ENCODE data around the gene NPEPL1. TPM values are rescaled to one million over a fixed set of nuclear protein-coding genes. Genes with fewer than 3 reads are reported as not detected.

NPEPL1 gene
- total and polyA plus RNA-seq, 2 of the 8 experiments (the other 6 are each of a cell fraction or from before 2014, with no cell fraction given) = 12.4 to 26.8 TPM

- TF ChIP-seq ATF2 (IDR thresholded peaks at IDR 0.05; ENCODE audit: low read length) (peak; percentile 56; the same call in 1 of the 2 replicates), POLR2A (IDR thresholded peaks at IDR 0.05; ENCODE audit: control extremely low read depth in 1 of 2, low read depth in 2 of 2, low read length in 2 of 2) (peak; percentile 33 to 67; a peak in 2 of 3 replicates), USF2 (IDR thresholded peaks at IDR 0.05; ENCODE audit: low read length) (peak; percentile 1; the same call in 1 of the 2 replicates), BCL11A (IDR thresholded peaks at IDR 0.05; ENCODE audit: low read depth in 2 of 2, low read length in 2 of 2) (no peak), EGR1 (IDR thresholded peaks at IDR 0.05; ENCODE audit: borderline replicate concordance, low read depth, low read length) (peak; percentile 75), SUZ12 (IDR thresholded peaks at IDR 0.05; ENCODE audit: low read length) (0 out of 2 replicates have a peak, but pooled peaks have one; percentile 9), POLR2AphosphoS5 (IDR thresholded peaks at IDR 0.05; ENCODE audit: low read depth, low read length) (peak; percentile 67), CBX8 (IDR thresholded peaks at IDR 0.05; ENCODE audit: borderline replicate concordance, low read depth, low read length) (no peak), KDM1A (IDR thresholded peaks at IDR 0.05; ENCODE audit: borderline replicate concordance, low read length) (peak; percentile 39; the same call in 1 of the 2 replicates), HDAC2 (IDR thresholded peaks at IDR 0.05; ENCODE audit: borderline replicate concordance in 1 of 2, low read depth in 2 of 2, low read length in 2 of 2) (peak in 1 of 2 experiments; percentile 90; a peak in 2 of 4 replicates)
These were observed 41.6 kb upstream of the NPEPL1 start, which contains the start of gene STX16 (continued) for GRCh38 chr20:58650776-58651558.

All from H1 (cell line).